Neutrophil (primary cell): ENCODE results near the gene NOTCH1.

Experiments
- H3K27ac ChIP-seq: fragments of 200-600 bp; sonication (generic); 2 replicates; pipeline ENCODE4 v1.5.1; 2016; ENCODE audit warnings: mild to moderate bottlenecking, moderate library complexity
- H3K27me3 ChIP-seq: fragments of 200-600 bp; sonication (generic); 2 replicates; pipeline ENCODE4 v1.6.0; 2016; ENCODE audit warnings: mild to moderate bottlenecking
- H3K36me3 ChIP-seq: fragments of 200-600 bp; sonication (generic); 2 replicates; pipeline ENCODE4 v1.5.1; 2017
- H3K4me1 ChIP-seq, 2 experiments: fragments of 200-600 bp in 1 of 2; sonication (generic) in 1 of 2; 1 replicate in 1 of 2; 2 replicates in 1 of 2; pipeline versions ENCODE4 v1.5.1 to v1.6.1; 2013 to 2016; ENCODE audit warnings: low read depth in 1 of 2, low read length in 1 of 2, mild to moderate bottlenecking in 1 of 2, moderate library complexity in 1 of 2; ENCODE audit not compliant: control insufficient read depth in 1 of 2, insufficient read depth in 1 of 2
- H3K4me3 ChIP-seq, 2 experiments: fragments of 200-600 bp in 1 of 2; sonication (generic) in 1 of 2; 1 replicate in 1 of 2; 2 replicates in 1 of 2; pipeline ENCODE4 v1.5.1; 2013 to 2016; ENCODE audit warnings: low read depth in 1 of 2, low read length in 1 of 2, mild to moderate bottlenecking in 1 of 2, moderate library complexity in 1 of 2
- H3K9me3 ChIP-seq: fragments of 200-600 bp; sonication (generic); 2 replicates; pipeline ENCODE4 v1.5.1; 2016
- TF ChIP-seq, protein P1 (sequence below): fragments of 200-600 bp; sonication (generic); IDR thresholded peaks from 2 replicates; pipeline ENCODE4 v1.5.1; 2016; ENCODE audit warnings: antibody characterized with exemption

NOTCH1 gene

DNA sequence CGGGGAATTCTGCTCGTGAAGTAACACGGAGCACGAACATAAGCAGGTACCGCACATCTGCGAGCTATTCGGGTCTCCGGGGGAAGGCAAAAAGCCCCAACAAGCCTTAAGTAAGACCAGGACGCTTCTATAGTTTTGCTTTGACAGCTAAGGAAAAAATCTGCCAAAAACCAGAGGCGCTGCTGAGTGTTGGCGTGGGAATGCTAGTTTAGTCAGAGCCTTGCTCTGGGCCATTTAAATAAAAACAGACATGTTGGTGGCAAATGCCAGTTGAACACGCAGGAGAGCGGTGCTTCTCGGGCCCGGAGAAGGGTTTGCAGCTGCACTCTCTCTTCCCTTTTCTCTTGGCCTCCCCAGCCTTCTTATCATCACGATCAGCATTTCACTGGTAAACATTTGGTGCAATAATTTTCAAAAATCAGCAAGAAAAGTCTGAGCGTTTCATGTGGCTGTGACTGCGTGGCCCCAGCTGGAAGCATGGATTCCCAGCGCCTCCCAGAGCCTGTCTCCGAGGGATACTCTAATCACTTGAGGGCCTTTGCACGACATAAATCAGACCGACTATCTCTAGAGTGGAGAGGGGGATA, 6.4 kb upstream of the NOTCH1 start:
- H3K36me3 ChIP-seq, result no peaks in the 10 kb centered on the region
- TF ChIP-seq, protein P1, sequence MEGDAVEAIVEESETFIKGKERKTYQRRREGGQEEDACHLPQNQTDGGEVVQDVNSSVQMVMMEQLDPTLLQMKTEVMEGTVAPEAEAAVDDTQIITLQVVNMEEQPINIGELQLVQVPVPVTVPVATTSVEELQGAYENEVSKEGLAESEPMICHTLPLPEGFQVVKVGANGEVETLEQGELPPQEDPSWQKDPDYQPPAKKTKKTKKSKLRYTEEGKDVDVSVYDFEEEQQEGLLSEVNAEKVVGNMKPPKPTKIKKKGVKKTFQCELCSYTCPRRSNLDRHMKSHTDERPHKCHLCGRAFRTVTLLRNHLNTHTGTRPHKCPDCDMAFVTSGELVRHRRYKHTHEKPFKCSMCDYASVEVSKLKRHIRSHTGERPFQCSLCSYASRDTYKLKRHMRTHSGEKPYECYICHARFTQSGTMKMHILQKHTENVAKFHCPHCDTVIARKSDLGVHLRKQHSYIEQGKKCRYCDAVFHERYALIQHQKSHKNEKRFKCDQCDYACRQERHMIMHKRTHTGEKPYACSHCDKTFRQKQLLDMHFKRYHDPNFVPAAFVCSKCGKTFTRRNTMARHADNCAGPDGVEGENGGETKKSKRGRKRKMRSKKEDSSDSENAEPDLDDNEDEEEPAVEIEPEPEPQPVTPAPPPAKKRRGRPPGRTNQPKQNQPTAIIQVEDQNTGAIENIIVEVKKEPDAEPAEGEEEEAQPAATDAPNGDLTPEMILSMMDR, result no peak
- H3K4me1 ChIP-seq, result peaks cover 52 to 72% of the 10 kb centered on the region in 2 experiments
- H3K27ac ChIP-seq, result peak overlapping the region; percentile 82
- no peaks in the 10 kb centered on the region for H3K9me3 ChIP-seq
- no peak overlapping the region for H3K4me3 ChIP-seq
- H3K27me3 ChIP-seq, result no peaks in the 10 kb centered on the region

DNA sequence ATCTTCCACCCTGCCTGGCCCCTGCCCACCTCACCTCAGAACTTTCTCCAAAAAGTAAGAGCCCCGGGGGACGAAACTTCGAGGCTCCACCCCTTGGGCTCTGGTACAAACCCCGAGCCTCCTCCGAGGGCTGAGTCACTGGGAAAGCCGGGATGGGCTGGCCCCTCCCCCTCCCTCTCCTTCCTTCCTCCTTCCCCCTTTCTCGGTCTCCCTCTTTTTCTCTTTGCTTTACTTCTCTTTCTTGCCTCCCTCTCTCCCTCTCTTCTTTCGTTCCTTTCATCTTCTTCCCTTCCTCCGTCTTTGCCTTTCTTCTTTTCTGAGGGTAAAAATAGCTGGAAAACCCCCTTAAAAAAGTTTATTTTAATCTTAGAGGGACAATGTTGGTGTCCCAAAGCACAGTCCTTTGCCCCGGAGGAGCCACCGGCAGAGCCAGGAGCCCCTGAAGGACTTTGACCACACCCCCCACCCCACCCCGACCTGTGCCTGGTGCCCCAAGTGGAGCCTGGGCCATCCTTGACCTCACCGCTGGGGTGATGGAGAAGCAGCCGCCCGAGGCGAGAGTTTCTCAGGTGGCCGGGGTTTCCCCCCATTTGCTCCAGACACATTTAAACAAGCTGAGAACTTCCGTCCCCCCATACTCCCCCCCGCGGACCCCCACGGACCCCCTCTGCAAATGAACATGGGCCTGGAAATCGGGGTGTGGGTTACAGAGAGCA, 5.7 kb upstream of the NOTCH1 start:
- H3K36me3 ChIP-seq, result no peaks in the 10 kb centered on the region
- peaks cover 52 to 72% of the 10 kb centered on the region in 2 experiments for H3K4me1 ChIP-seq
- TF ChIP-seq, protein P1, result no peak
- peak overlapping the region; percentile 82 for H3K27ac ChIP-seq
- H3K4me3 ChIP-seq, result peak overlapping the region in 1 of 2 experiments; percentile 55
- no peaks in the 10 kb centered on the region for H3K27me3 ChIP-seq
- no peaks in the 10 kb centered on the region for H3K9me3 ChIP-seq

DNA sequence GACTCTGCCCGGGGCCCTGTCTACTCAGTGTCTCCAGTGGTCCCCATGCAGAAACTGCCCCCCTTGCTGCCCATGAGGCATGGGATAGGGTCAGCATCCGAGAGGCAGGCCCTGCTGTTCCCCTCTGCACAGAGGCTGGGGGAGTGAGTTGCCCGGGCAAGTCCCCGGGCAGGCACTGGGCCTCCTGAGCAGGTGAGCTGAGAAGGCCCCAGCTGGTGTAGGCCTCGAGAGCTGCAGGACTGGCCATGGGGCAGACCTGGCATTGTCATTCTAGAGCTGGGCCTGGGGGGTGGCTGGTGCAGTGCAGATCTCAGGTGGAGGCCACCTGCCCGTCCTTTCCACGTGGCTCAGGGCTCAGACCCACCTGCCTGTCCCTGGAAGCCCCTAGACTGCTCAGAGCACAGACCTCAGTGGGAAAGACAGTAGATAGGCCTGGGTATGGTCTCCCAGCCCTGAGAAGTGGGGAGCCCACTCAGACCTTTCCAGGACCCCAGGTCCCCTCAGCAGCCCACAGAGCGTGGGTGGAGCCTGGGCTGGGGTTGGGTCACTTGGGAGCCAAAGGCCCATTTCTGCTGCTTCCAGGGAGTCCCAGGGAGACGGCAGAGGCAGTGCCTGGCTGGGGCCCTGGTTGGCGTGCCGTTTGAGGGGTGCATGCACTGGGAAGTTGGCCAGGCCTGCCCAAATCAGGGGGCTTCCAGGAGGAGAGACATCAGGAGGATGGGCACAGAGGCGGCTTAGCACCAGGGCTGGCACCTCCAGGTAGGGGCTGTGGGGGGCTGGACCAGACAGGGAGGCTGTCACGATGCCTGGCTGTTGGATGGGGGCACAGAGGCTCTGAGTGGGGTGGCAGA, 4.8 kb upstream of the NOTCH1 start:
- Histone ChIP-seq H3K27ac (peak overlapping the region; percentile 82), H3K9me3 (no peaks in the 10 kb centered on the region), H3K4me3 (peak overlapping the region; percentile 29 to 55), H3K4me1 (peaks cover 54 to 71% of the 10 kb centered on the region in 2 experiments), H3K36me3 (no peaks in the 10 kb centered on the region), H3K27me3 (no peaks in the 10 kb centered on the region)
- TF ChIP-seq, protein P1, result no peak

DNA sequence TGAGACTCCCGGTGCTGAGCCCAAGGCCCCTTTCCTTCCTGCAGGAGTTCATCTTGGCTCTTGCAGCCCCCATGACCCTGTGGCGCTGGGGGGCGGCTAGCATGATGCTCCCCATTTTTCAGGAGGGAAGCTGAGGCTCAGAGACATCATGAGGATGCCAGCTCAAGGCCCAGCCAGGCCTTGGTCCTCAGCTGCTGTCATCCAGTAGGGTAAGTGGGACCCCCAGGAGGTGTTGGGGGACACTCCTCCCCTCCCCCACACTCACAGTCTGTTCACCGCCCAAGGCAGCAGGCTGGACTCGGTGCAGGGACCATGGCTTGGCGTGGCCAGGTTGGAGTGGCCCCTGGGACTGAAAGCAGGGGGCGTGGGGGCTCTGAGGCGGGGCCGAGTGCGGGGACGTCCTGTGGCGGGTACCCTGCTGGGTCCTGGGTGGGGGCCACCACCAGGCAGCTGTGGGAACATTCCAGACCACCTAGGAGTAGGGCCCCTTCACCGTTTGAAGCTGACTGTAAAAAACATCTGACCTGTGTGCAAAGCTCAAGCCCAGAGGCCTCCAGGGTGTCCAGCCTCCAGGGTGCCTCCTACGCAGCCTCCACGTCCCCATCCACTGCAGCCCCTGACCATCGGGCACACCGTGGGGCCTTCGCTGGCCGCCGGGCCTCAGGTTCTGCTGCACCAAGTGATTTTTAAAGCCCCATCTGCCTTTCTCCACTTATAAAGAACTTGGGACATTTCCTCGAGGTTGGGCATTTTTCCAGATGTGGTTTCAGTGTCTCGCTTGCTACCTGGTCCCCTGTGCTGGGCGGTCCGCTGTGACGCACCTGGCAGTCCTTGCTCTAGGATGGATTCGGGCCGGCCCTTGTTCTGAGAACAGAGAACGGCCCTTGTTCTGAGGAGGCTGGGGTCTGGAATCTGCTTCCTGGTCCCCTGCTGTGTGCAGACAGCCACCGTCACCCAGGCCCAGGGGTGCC, 3.4 kb upstream of the NOTCH1 start:
- TF ChIP-seq, protein P1, result no peak
- H3K36me3 ChIP-seq, result peaks cover 2% of the 10 kb centered on the region
- no peak overlapping the region for H3K4me3 ChIP-seq
- H3K27ac ChIP-seq, result peak overlapping the region; percentile 82
- H3K27me3 ChIP-seq, result no peaks in the 10 kb centered on the region
- H3K9me3 ChIP-seq, result no peaks in the 10 kb centered on the region
- peaks cover 48 to 76% of the 10 kb centered on the region in 2 experiments for H3K4me1 ChIP-seq
